ENCODE measurements around the gene CNPY1. TPM values are rescaled to one million over a fixed set of nuclear protein-coding genes. Genes with fewer than 3 reads are reported as not detected.
A peak's percentile ranks its signal among the peaks of the same experiment; 100 is the strongest.

CNPY1 gene
- total RNA-seq, 5 donors from 2014 or later (not counting 1 experiment from before 2014, with no cell fraction given), result not detected

- Histone ChIP-seq H3K4me1 (ENCODE audit: control insufficient read depth in 1 of 2, extremely low read depth in 1 of 2, insufficient read depth in 2 of 2, low read length in 2 of 2) (peaks cover 2 to 15% of the 10 kb centered on the region in 2 experiments), H3K27ac (ENCODE audit: low read length) (no peak overlapping the region), H3K36me3 (ENCODE audit: control insufficient read depth in 2 of 2, extremely low read depth in 1 of 2, insufficient read depth in 1 of 2, low read length in 1 of 2) (no peaks in the 10 kb centered on the region), H3K9me3 (no peaks in the 10 kb centered on the region), H3K4me3 (ENCODE audit: control insufficient read depth in 1 of 2, extremely low read depth in 1 of 2, low read length in 1 of 2) (no peak overlapping the region), H3K27me3 (replicated peaks in 1 of 2; ENCODE audit: control insufficient read depth in 2 of 2, extremely low read depth in 1 of 2, insufficient read depth in 2 of 2, low read length in 1 of 2) (peaks cover 40 to 88% of the 10 kb centered on the region in 2 experiments)
- peaks cover 0 to 7% (median 0%) of the 10 kb centered on the region in 3 donors for H3K9me3 Mint-ChIP-seq
- H3K4me1 Mint-ChIP-seq, result peaks cover 0 to 21% (median 18%) of the 10 kb centered on the region in 3 donors
- H3K27ac Mint-ChIP-seq, result no peak overlapping the region
- POLR2A ChIA-PET, result no interaction called here
- 30% methylated on average over 3 of the region's 11 CpGs for WGBS (ENCODE audit: insufficient coverage)
- no peaks in the 10 kb centered on the region for H3K36me3 Mint-ChIP-seq
- H3K4me3 Mint-ChIP-seq, result no peak overlapping the region
- no peak for DNase-seq
- H3K27me3 Mint-ChIP-seq, result peaks cover 77 to 86% of the 10 kb centered on the region in 2 donors
- ATAC-seq (replicated peaks in 1 of 4), result no peak
- CTCF ChIA-PET, result no interaction called here
Observed at GRCh38 chr7:155471718-155472117, 74.6 kb downstream of the CNPY1 start.

DNA sequence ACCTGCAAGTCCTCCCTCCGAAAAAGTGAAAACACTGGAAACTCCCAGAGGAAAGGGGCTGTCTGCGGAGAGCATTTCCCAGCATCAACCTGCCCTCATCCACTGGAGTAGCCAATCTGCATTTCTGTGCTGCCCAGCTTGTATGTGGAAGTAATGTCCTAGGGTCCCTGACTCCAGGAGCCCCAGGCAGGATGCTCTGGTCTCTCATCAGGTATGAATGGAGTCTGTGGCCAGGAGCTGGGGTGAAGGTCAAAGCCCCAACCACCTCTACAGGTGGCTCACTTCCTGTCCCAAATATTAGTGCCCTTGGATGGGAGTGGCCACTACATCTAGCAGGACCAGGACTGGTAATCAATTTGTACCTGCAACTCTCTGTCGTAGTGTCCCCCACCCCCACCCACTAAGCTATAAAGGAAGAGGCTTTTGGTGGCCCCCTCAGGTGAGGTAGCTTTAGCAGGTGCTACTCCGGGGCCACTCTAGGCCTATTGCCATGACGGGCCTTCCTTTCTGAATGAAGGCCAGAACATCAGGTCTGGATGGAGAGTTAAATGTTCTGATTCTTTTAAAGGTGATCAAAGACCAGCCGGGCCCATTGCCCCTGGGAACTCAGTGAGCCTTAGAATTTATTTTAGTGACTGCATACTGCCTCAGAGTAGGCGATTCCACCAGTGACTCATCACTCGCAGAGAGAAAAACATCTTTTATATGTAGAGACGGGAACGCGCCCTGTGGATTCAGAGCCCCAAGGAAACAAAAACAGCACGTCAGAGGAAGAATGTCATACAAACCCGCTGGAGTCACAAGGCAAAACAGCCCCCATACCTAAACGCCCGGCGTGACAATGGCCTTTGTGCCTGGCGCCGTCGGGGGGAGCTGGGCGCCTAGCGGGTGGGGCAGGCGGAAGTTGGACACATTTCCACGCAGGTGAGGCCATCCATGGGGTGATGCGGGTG lies 75.4 kb downstream of the CNPY1 start:
- peaks cover 41 to 94% of the 10 kb centered on the region in 2 experiments for H3K27me3 ChIP-seq (replicated peaks in 1 of 2; ENCODE audit: control insufficient read depth in 2 of 2, extremely low read depth in 1 of 2, insufficient read depth in 2 of 2, low read length in 1 of 2)
- no peak for ATAC-seq (replicated peaks in 1 of 4)
- no peak overlapping the region for H3K4me3 Mint-ChIP-seq
- H3K4me1 ChIP-seq (ENCODE audit: control insufficient read depth in 1 of 2, extremely low read depth in 1 of 2, insufficient read depth in 2 of 2, low read length in 2 of 2), result peaks cover 2 to 23% of the 10 kb centered on the region in 2 experiments
- ChIA-PET CTCF (no interaction called here), POLR2A (no interaction called here)
- no peak for DNase-seq
- peaks cover 0 to 23% (median 21%) of the 10 kb centered on the region in 3 donors for H3K4me1 Mint-ChIP-seq
- H3K36me3 Mint-ChIP-seq, result no peaks in the 10 kb centered on the region
- no peak overlapping the region for H3K27ac ChIP-seq (ENCODE audit: low read length)
- WGBS (ENCODE audit: insufficient coverage), result 5% methylated on average over 14 of the region's 24 CpGs
- H3K27ac Mint-ChIP-seq, result no peak overlapping the region
- H3K9me3 ChIP-seq, result no peaks in the 10 kb centered on the region
- H3K36me3 ChIP-seq (ENCODE audit: control insufficient read depth in 2 of 2, extremely low read depth in 1 of 2, insufficient read depth in 1 of 2, low read length in 1 of 2), result no peaks in the 10 kb centered on the region
- H3K4me3 ChIP-seq (ENCODE audit: control insufficient read depth in 1 of 2, extremely low read depth in 1 of 2, low read length in 1 of 2), result no peak overlapping the region
- peaks cover 70 to 85% of the 10 kb centered on the region in 2 donors for H3K27me3 Mint-ChIP-seq
- H3K9me3 Mint-ChIP-seq, result peaks cover 0 to 3% (median 0%) of the 10 kb centered on the region in 3 donors

- Histone ChIP-seq H3K9me3 (no peaks in the 10 kb centered on the region), H3K36me3 (ENCODE audit: control insufficient read depth in 2 of 2, extremely low read depth in 1 of 2, insufficient read depth in 1 of 2, low read length in 1 of 2) (no peaks in the 10 kb centered on the region), H3K27me3 (replicated peaks in 1 of 2; ENCODE audit: control insufficient read depth in 2 of 2, extremely low read depth in 1 of 2, insufficient read depth in 2 of 2, low read length in 1 of 2) (peaks cover 36 to 94% of the 10 kb centered on the region in 2 experiments), H3K27ac (ENCODE audit: low read length) (no peak overlapping the region), H3K4me1 (ENCODE audit: control insufficient read depth in 1 of 2, extremely low read depth in 1 of 2, insufficient read depth in 2 of 2, low read length in 2 of 2) (peaks cover 2 to 31% of the 10 kb centered on the region in 2 experiments), H3K4me3 (ENCODE audit: control insufficient read depth in 1 of 2, extremely low read depth in 1 of 2, low read length in 1 of 2) (no peak overlapping the region)
- 10% methylated on average over 2 of the region's 8 CpGs for WGBS (ENCODE audit: insufficient coverage)
- no peak for DNase-seq
- ATAC-seq (replicated peaks in 1 of 4), result no peak
- Mint-ChIP-seq H3K27me3 (peaks cover 67 to 85% of the 10 kb centered on the region in 2 donors), H3K9me3 (no peaks in the 10 kb centered on the region), H3K36me3 (no peaks in the 10 kb centered on the region), H3K27ac (no peak overlapping the region), H3K4me1 (peaks cover 0 to 26% (median 24%) of the 10 kb centered on the region in 3 donors), H3K4me3 (no peak overlapping the region)
- CTCF ChIA-PET, result no interaction called here
- POLR2A ChIA-PET, result no interaction called here
Observed at GRCh38 chr7:155470186-155470487, 76.2 kb downstream of the CNPY1 start.

DNA sequence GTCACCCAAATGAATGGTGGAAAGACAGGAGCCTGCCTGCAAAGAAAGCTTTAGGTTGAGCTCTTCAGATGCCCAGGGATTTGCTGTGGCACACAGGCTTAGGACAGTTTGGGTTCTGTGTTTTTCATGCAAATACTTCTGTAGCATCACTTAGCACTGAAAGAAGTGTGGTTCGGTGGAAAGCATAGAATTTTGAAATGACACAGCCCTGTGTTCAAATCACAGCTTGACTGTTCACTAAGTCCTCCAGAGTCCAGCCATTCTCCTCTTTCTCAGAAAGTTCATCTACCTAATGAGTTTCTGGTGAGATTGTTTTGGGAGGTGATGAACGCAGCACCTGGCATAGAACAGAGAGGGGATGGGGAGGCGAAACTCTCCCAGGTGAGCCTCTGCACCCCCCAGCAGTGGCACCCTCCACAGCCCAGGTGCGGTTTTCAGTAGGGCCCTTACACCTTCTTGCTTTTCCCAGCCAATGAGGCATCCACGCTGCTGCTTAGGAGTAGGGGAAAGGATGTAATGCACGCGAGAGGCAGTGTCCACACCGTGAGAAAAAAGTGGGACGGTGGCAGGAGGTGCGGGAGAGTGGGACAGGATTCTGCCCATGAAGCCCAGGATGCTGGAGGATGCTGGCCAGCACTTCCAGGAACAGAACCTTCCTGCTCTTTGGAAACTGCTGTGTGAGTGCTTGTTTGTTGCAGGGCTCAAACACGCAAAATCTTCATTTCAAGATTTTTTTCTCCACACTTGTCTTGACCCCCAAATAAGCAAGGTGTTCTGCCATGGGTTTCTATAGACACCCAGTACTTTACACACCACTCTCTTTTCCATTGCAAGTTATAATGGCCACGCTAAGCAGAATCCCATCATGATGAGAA lies 76.8 kb downstream of the CNPY1 start:
- H3K9me3 ChIP-seq, result no peaks in the 10 kb centered on the region
- no peaks in the 10 kb centered on the region for H3K36me3 ChIP-seq (ENCODE audit: control insufficient read depth in 2 of 2, extremely low read depth in 1 of 2, insufficient read depth in 1 of 2, low read length in 1 of 2)
- Mint-ChIP-seq H3K4me1 (peaks cover 0 to 28% (median 26%) of the 10 kb centered on the region in 3 donors), H3K27me3 (peaks cover 65 to 85% of the 10 kb centered on the region in 2 donors), H3K4me3 (peak overlapping the region in 1 of 3 donors; percentile 28), H3K9me3 (no peaks in the 10 kb centered on the region), H3K27ac (no peak overlapping the region), H3K36me3 (no peaks in the 10 kb centered on the region)
- ATAC-seq (replicated peaks in 1 of 4) (no peak), DNase-seq (no peak)
- H3K4me1 ChIP-seq (ENCODE audit: control insufficient read depth in 1 of 2, extremely low read depth in 1 of 2, insufficient read depth in 2 of 2, low read length in 2 of 2), result peaks cover 2 to 34% of the 10 kb centered on the region in 2 experiments
- ChIA-PET CTCF (no interaction called here), POLR2A (no interaction called here)
- H3K4me3 ChIP-seq (ENCODE audit: control insufficient read depth in 1 of 2, extremely low read depth in 1 of 2, low read length in 1 of 2), result no peak overlapping the region
- no peak overlapping the region for H3K27ac ChIP-seq (ENCODE audit: low read length)
- peaks cover 37 to 94% of the 10 kb centered on the region in 2 experiments for H3K27me3 ChIP-seq (replicated peaks in 1 of 2; ENCODE audit: control insufficient read depth in 2 of 2, extremely low read depth in 1 of 2, insufficient read depth in 2 of 2, low read length in 1 of 2)
- 4% methylated on average over 7 of the region's 12 CpGs for WGBS (ENCODE audit: insufficient coverage)

DNA sequence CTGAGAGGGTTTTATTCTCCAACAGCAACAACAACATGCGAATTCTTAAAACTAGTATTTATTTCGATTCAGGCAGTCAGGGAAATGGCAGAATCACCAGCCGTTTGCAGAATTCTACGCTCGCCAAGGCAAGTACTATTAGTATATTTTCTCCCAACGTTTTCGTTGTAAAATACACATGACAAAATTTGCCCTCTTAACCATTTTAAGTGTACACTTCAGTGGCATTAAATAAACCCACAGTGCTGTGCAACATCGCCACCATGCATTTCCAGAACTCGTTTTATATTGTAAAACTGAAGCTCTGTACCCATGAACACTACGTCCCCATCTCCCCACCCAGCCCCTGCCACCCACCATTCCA lies 77.6 kb downstream of the CNPY1 start:
- peak overlapping the region in 1 of 3 donors; percentile 28 for H3K4me3 Mint-ChIP-seq
- H3K36me3 Mint-ChIP-seq, result no peaks in the 10 kb centered on the region
- no peak for ATAC-seq (replicated peaks in 1 of 4)
- DNase-seq, result no peak
- ChIA-PET POLR2A (no interaction called here), CTCF (no interaction called here)
- Histone ChIP-seq H3K36me3 (ENCODE audit: control insufficient read depth in 2 of 2, extremely low read depth in 1 of 2, insufficient read depth in 1 of 2, low read length in 1 of 2) (no peaks in the 10 kb centered on the region), H3K9me3 (no peaks in the 10 kb centered on the region), H3K4me3 (ENCODE audit: control insufficient read depth in 1 of 2, extremely low read depth in 1 of 2, low read length in 1 of 2) (no peak overlapping the region), H3K27ac (ENCODE audit: low read length) (no peak overlapping the region), H3K27me3 (replicated peaks in 1 of 2; ENCODE audit: control insufficient read depth in 2 of 2, extremely low read depth in 1 of 2, insufficient read depth in 2 of 2, low read length in 1 of 2) (peaks cover 35 to 92% of the 10 kb centered on the region in 2 experiments), H3K4me1 (ENCODE audit: control insufficient read depth in 1 of 2, extremely low read depth in 1 of 2, insufficient read depth in 2 of 2, low read length in 2 of 2) (peaks cover 2 to 34% of the 10 kb centered on the region in 2 experiments)
- H3K4me1 Mint-ChIP-seq, result peaks cover under 1 to 28% (median 26%) of the 10 kb centered on the region in 3 donors
- WGBS (ENCODE audit: insufficient coverage), result 13% methylated on average over 10 of the region's 10 CpGs
- H3K27ac Mint-ChIP-seq, result no peak overlapping the region
- no peaks in the 10 kb centered on the region for H3K9me3 Mint-ChIP-seq
- peaks cover 63 to 84% of the 10 kb centered on the region in 2 donors for H3K27me3 Mint-ChIP-seq
